ENCODE data around the gene RNF130.

GRCh38 chr5:180090769-180091546 lies 19.4 kb upstream of the RNF130 start:
- TF ChIP-seq, protein P1, sequence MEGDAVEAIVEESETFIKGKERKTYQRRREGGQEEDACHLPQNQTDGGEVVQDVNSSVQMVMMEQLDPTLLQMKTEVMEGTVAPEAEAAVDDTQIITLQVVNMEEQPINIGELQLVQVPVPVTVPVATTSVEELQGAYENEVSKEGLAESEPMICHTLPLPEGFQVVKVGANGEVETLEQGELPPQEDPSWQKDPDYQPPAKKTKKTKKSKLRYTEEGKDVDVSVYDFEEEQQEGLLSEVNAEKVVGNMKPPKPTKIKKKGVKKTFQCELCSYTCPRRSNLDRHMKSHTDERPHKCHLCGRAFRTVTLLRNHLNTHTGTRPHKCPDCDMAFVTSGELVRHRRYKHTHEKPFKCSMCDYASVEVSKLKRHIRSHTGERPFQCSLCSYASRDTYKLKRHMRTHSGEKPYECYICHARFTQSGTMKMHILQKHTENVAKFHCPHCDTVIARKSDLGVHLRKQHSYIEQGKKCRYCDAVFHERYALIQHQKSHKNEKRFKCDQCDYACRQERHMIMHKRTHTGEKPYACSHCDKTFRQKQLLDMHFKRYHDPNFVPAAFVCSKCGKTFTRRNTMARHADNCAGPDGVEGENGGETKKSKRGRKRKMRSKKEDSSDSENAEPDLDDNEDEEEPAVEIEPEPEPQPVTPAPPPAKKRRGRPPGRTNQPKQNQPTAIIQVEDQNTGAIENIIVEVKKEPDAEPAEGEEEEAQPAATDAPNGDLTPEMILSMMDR (IDR thresholded peaks at IDR 0.05) = peak; percentile 41 to 50 (median 44)
- no peak for TF ChIP-seq POLR2A (IDR thresholded peaks at IDR 0.05)
